ENCODE results near the gene ORC4.

- no peak for TF ChIP-seq CTCF (IDR thresholded peaks at IDR 0.05)
- no peak for TF ChIP-seq POLR2AphosphoS5 (IDR thresholded peaks at IDR 0.05)
- no peak for TF ChIP-seq POLR2A (IDR thresholded peaks at IDR 0.05)
- TF ChIP-seq EP300 (IDR thresholded peaks at IDR 0.05) = no peak
These were observed 86.6 kb downstream of the ORC4 start for GRCh38 chr2:147933931-147934330.

All from stomach (tissue), 4 donors.